NCI-H2227 (cell line): Measurements from ENCODE around the gene MMP2.

Source experiments
- DNase-seq: peaks from one replicate; lab custom pipeline; 2025; ENCODE audit not compliant: unreplicated experiment; lab: John Stamatoyannopoulos, UW

Gene MMP2

DNA sequence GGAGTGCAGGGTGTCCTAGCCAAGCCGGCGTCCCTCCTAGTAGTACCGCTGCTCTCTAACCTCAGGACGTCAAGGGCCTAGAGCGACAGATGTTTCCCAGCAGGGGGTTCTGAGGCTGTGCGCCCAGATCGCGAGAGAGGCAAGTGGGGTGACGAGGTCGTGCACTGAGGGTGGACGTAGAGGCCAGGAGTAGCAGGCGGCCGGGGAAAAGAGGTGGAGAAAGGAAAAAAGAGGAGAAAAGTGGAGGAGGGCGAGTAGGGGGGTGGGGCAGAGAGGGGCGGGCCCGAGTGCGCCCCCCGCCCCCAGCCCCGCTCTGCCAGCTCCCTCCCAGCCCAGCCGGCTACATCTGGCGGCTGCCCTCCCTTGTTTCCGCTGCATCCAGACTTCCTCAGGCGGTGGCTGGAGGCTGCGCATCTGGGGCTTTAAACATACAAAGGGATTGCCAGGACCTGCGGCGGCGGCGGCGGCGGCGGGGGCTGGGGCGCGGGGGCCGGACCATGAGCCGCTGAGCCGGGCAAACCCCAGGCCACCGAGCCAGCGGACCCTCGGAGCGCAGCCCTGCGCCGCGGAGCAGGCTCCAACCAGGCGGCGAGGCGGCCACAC is at the start of gene MMP2:
Gene MMP2 (plus strand): TSS at position 372 of the 603 bp plus-strand sequence. CDS start 282 bp downstream, outside the sequence.
- DNase-seq: peak; percentile 45

DNA sequence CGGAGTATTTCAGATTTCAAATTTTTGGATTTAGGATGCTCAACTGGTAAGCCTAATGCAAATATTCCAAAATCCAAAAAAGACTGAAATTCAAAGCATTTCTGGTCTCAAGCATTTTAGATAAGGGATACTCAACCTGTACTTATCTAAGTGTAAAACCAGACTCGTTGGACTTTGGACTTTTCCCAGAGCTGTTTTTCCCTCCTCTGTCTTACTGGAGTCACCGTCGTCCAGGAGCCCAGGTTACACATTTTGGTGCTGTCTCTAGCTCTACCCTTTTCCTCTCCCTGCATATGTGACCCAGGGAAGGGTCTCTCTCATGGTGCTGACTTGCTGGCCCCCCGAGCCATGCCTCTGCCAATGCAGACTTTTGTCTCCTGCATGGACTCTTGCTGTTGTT is 46.0 kb upstream of the MMP2 start:
- no peak for DNase-seq

DNA sequence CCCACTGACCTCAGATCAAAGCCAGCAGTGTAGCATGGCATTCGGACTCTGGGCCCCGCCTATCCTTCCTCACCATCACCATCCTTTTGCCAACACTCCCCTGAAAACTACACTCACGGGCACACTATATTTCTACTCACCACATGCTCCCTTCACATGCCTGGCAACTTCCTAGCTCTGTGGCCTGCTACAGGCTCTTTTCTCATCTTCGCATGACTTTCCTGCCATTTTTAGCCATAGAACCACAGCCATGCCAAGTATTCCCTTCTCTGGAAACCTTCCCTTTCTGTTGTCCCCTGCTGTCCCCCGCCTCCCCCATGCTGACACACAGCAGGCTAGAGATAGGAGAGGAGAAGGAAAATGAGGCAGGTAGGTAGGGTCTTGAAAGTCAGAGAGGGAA is 45.5 kb upstream of the MMP2 start:
- DNase-seq: no peak

DNA sequence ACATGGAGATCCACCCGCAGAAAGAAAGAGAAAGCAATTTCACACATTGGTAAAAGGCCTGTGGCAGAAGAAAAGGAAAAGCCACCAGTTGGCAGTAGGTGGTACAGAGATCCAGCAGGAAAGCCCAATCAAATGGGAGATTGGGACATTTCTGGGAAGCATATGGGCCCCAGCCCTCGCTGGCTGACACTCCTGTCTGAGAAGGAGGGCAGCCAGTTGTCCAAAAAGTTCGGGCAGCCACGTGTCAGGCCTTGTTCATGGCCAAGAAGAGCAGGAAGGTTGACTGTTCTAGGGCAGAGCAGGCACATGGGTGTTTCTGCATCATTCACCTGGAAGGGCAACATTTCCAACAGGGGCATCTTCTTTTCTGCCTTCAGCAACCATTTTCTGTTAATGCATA is 45.0 kb upstream of the MMP2 start:
- DNase-seq: no peak

DNA sequence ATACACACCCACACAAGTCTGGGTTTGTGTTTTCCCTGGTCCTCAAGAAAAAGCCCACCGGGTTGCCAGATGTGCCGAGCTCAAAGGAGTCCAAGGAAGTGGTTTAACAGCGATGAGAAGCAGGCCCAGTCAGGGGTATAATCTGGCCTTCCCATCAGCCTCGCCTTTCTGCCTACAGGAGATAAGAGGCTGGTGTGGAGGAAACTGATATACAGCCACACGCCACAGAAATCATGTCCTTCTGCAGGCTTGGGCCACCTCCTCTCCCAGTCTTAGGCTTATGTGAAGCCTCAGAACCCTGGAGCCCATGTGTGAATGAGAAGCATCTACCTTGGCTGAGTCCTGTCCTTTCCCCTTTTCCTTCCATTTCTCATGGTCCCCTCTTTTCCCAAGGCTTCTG is 43.6 kb upstream of the MMP2 start:
- DNase-seq: no peak

DNA sequence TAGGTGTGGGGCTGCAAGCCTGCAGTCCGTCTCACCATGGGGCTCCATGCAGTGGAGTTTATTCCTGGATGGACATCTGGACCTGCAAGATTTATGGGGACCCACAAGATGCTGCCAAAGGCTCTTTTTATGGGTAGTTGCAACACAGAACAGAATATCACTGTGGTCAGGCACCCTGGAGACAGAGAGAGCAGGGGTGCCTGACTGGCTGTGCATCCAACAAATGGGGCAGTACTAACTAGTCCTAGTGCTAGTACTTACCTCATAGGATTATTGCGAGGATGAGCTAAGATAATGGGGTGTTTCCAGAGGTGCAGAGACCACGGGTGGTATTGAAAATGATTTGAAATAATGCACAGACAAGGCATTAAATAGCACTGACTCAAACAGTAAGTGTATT is 42.4 kb upstream of the MMP2 start:
- no peak for DNase-seq

DNA sequence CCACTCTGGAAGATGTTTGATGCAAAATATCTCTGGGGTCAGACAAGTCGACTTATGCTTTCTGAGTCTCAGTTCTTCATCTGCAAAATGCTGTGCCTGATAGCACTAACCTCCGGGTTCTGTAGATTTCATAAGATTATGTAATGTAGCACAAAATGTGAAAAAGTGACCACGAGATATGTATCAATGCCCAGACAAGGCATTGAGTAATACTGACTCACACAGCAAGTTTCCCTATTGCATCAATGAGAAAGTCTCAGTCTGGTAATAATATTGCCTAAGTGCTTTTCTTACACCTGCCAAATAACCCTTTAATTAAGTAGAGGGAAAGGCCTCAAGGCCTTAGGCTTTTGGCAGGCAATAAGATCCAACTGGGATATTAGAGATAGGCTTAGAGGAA is 41.4 kb upstream of the MMP2 start:
- no peak for DNase-seq

DNA sequence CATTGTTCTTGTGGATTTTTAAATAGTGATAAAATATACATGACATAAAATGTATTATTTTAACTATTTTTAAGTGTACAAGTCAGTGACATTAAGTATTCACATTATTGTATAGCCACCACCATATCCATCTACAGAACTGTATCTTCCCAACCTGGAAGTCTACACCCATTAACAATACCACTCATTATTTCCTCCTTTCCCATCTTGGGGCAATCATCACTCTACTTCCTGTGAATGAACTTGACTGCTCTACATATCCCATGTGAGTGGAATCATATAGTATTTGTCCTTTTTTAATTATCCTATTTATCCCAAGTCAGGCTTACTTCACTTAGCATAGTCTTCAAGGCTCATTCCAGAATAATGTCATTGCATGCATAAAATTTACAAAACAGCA is 40.7 kb upstream of the MMP2 start:
- DNase-seq: no peak

DNA sequence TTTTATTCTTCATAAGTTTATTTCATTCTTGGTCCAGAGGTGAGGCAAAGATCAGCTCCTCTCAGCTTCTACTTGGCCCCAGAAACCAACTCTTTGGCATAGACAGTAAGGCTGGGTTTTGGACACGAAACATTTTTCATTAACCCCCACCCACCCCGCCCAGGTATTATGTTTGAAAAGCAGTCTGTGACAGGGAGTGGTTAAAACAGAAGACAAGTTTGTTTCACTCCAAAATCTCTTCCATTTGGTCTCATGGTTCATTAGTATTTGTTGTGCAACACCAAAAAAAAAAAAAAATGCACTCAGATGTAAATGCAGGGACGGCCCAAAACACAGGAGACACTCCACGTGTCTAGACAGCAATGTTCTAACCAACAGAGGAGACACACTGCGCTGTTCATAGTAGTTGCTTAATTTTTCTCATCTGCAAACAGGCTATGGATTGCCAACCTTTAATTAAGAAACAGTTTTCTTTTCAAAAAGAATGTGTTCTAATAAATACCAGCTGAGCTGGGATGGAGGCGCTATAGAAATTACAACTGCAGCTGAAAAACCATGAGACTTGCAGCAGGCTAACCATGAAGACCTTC is 39.8 kb upstream of the MMP2 start:
- DNase-seq: no peak

DNA sequence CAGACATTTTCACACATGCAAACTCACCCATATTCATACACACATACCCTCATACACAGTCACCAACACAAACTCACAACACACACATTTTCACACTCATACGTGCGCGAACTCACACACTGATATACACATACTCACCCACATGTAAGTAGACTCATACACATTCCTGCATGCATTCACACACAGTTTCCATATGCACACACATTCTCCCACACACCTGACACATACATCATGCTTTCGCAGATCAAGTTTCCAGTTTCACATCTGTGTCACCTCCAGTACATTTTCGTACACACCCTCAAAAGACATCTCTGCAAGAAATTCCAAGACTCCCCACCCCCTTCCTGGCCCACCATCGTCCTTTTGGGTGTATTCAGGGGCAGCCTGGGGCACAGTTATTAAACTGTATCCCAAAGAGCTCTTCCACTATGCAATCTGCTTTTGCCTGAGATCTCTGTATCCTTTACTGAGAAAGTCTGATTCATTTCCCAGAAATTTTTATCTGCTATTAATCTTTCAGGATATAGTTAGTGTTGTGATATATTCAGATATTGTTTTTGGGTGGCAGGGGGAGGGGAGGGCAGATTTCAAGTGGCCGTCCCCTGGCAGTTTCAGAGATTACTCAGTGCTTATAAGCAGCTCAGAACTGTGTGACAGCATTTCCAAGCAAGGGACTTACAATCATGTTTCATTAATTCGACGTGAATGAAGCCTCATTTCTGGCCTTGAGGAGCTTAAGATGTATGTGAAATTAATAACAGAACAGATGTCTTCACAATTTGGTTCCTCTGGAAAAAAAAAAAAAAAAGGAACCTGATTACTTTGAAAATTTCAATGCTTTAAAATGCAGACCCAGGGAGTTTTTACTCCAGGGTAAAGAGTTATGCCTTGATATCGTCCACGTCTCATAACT is 35.3 kb upstream of the MMP2 start:
- DNase-seq: no peak

DNA sequence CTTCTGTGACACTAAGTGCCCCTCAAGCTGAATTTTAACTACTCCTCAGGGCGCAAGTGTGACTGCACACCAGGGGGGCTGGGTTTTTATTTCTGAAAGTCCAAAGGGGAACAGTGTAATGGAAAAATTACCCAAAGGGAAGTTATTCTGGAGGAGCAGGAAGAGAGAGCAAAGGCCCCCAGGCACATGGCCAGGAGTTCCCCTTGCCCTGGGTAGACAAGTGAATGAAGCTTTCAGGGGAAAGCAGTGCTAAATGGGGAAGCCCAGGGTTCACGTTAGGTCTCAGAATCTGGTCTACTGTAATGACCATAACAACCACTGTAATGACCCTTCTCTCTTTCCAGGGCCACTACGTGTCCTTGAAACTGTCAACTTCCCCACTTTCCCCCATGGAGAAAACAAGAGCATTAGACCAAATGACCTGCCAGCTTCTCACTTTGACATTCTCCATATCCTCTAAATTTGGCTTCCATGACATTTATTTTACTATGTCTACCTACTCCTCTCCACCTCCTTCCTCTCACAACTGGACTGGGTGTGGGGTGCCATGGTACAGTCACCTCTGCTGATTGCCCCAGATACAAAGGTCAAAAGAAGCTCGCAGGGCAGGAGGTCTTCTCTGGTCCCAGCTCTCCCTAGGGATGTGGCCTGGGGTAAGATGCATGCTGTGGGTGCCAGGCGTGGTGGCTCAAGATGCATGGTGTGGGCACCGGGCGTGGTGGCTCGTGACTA is 34.1 kb upstream of the MMP2 start:
- DNase-seq: no peak

DNA sequence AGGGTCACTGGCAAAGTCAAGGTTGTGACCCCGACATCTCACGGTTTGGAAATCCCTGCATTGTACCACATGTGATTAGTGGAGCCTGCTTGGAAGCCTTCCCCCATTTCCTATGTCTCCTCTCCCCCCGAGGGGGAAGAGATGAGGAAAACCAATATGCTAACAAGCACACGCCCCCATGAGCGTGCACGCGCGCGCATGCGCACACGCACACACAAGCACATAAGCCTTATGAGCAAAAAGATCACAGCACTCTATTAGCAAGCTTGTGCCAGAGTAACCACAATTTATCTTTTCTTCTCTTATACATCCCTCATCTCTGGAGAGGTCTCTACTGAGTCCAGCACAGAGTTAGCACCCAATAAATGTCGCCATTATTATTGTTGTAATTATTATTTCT is 31.8 kb upstream of the MMP2 start:
- DNase-seq: no peak

DNA sequence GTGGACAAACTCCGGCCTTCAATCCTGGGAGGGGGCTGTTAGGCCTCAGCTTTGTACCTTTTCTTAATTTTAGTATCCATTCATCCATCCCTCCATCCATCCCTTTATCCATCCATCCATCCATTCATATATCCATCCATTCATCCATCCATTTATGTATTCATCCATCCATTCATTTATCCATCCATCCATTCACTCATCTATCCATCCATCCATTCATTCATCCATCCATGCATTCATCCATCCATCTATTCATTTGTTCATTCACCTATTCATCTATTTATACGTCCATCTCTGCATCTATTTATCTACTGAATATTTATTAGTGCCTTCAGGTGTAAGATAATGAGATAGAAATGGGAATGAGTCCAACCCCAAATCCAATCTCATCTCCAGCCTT is 26.0 kb upstream of the MMP2 start:
- no peak for DNase-seq

DNA sequence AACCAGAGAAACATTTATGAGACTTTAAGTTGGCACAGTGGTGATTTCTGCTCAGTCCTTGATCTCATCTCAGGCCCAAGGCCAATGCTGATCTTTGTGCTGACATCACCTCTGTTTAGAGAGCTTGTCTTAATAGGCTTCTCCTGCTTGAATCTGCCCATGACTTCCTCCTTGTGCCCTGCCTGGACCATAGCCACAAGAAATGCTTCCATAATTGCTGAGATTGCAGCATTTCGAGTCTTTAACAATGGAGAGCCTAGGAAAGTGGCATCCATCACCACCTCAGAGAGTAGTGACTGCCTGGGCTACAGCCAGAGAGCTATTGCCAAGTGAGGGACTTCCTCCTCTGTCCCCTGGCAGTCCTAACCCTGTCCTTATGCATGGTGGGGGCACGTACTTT is 25.1 kb upstream of the MMP2 start:
- DNase-seq: no peak

DNA sequence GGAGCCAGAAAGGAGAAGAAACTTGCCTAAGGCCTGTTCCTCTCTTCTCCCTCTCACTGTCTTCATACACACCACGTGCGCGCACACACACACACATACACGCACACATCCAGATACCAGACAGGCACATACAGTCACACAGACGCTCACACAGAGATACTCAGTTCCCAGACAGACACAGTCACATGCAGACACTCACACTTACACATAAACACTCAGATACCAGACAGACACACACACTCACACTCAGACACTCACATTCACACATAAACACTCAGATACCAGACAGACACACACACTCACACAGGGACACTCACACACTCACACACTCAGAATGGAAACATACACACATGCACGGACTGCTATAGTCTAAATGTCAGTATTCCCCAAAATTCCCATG is 24.1 kb upstream of the MMP2 start:
- DNase-seq: no peak

DNA sequence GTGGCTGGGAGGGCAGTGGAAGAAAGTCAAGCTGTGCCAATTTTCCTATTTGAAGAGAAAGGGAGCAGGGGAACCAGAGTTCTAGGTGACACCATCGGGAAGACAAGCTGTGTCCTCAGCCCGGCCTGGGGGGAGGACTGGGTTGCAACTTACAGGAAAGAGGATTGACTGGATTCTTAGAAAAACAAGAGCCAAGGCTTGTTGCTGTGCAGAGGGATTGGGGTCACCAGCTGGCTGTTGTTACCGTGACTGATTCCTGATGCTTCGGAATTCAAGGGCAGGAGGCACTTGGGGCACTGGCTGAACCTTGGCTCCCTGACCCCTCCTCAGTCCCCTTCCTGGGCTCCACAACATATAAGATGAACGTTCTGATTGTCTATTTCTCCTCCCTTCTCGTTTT is 16.8 kb upstream of the MMP2 start:
- DNase-seq: no peak

DNA sequence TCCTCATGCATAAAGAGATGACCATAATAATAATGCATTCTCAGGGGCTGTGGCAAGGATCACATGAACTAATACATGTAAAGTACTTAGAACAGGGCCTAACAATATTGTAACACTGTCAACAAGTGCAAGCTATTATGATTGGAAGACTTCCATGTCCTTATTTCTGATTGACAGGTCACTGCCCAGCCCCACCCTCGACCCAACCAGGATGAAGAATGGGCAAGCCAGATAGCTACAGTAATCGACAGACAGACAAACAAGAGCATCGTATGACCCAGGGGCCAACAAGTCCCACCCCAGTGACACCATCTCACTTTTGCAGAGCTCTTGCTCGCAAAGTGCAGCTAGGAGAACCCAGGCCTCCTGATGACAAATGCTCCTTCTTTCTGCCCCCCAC is 14.6 kb upstream of the MMP2 start:
- DNase-seq: no peak

DNA sequence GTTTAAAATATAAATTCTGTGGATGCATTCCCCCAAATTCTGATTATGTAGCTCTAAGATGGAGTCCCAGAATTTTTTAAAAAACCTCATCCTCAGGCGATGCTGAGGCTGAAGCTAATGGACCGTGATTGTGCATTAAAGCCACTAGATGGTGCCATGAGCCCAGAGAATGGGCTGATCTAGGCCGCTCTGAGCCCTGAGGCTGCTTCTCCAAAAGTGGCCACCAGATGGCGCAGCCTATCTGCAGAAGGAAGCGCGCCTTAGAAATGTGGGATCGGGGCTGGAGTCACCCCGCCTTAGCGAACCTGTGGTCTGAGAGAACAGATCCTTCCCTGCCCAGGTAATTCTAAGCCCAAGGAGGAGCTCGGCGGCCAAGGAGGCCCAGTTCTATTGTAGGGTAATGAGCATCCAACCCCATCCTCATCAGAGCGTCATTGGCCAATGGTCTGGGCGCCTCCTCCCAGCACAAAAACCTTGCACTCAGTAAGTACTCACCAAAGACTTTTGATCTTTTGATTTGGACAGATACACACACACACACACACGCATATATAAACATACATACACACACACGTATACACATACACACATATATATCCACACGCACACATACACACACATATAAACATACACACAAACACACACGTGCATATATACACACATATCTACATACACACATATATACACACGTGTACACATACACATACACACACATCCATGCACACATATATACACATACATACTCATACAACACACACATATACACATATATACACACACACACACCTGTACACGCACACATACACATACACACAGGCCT is 13.7 kb upstream of the MMP2 start:
- peak; percentile 92 for DNase-seq

DNA sequence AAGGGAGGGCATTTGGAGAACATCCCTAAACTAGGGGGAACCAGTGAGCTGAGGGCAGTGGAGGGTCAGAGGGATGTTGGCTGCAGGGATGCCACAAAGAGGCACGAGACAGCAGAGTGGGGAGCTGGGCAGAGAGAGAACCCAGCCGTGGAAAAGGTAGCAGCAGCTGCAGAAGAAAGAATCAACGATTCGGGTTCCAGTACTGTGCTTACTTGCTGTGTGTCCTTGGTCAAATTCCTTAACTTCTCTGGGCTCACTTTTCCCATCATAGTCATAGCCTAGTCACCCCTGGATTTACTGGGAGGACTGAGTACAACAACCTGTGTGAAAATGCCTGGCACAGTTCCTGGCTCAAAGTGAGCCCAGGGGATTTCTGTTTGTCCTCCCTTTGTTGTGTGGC is 12.8 kb upstream of the MMP2 start:
- DNase-seq: no peak

DNA sequence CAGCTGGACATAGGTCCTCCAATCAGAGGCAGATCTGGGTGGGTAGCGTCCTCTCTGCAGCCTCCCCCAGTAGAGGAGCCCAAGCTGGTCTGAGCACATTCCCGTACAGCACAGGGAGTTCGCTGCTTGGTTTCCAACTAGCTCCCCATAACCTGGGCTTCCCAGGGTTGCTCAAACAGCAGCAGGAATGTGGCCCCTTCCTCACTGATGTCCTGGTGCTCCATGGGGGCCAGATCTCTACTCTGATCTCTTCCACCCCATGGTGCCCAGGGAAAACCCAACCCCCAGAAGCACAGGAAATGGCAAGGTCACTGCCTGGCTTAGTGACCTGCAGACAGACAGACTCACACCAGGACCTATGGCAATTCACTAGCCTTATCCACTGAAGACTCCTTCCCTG is 11.1 kb upstream of the MMP2 start:
- no peak for DNase-seq
